ENCODE results near the gene WDR91.

DNA sequence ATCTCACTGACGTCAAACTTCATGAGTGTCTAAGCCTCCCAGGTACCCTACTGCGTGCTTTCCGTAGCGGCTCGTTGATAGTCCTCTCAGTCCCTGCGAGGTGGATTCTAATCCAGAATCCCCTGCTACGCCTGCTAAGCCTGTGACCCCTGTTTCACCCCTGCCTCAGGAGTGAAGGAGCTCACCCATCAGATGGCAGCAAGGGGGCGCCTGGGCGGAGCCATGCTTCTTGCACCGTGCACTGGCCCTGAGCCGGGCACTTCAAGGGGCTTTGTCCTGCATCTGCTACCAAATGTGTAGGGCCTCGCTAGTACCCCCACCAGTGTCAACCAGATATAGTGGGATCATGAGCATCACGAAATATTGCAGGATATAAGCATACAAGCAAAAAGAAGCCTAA, 21.4 kb upstream of the WDR91 start:
- TF ChIP-seq, protein P1, sequence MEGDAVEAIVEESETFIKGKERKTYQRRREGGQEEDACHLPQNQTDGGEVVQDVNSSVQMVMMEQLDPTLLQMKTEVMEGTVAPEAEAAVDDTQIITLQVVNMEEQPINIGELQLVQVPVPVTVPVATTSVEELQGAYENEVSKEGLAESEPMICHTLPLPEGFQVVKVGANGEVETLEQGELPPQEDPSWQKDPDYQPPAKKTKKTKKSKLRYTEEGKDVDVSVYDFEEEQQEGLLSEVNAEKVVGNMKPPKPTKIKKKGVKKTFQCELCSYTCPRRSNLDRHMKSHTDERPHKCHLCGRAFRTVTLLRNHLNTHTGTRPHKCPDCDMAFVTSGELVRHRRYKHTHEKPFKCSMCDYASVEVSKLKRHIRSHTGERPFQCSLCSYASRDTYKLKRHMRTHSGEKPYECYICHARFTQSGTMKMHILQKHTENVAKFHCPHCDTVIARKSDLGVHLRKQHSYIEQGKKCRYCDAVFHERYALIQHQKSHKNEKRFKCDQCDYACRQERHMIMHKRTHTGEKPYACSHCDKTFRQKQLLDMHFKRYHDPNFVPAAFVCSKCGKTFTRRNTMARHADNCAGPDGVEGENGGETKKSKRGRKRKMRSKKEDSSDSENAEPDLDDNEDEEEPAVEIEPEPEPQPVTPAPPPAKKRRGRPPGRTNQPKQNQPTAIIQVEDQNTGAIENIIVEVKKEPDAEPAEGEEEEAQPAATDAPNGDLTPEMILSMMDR (conservative IDR thresholded peaks at IDR 0.05 in 1 of 2, IDR thresholded peaks at IDR 0.05 in 1 of 2; ENCODE audit: low read depth in 1 of 2, low read length in 2 of 2): peak in 1 of 2 donors; percentile 6
- TF ChIP-seq EZH2 (IDR thresholded peaks at IDR 0.05; ENCODE audit: low read length, missing control alignments): no peak
